GM21360 (cell line): ENCODE data around the gene CDH8.

Experiments
- ATAC-seq: cut with Tn5 transposase; IDR thresholded peaks from one replicate; pipeline ENCODE4 v1.9.1; 2021; ENCODE audit warnings: mild to moderate bottlenecking, moderate library complexity; ENCODE audit not compliant: unreplicated experiment

The CDH8 gene

DNA sequence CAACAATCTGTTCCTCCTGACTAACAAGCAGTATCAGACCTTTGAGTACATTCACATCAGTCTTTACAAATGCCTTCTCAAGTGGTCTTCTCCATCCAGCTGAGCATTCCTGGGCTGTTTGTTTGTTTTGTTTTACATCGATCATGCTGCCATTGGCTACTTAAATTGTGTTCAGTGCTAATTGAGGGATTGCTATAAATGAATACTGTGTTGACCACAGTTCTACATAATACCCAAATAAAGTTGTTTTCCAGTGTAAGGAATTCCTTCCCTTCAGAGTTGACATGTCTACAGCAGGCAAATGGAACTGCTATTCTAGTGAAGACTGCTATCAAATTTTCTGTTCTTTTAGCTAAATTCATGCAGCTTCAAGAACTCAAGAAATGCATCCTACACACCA, 3.2 kb downstream of the CDH8 start:
- ATAC-seq = no peak

DNA sequence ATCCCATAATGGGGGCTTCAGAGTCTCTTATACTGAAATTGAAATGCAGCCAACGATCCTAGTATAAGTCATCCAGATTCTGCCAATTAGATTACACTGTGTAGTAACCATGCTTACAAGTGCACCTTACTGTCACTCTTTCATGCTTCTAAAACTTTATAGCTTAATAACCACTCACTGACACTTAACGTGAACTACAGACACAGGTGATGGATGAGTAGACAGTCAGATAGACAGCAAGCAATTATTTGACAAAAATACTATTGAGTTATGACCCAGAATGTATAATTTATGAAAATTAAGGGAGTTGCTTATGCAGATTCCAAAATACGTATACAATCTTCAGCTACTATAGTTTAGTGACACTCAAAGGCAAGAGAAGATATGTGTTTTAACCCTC, 6.3 kb downstream of the CDH8 start:
- no peak for ATAC-seq

DNA sequence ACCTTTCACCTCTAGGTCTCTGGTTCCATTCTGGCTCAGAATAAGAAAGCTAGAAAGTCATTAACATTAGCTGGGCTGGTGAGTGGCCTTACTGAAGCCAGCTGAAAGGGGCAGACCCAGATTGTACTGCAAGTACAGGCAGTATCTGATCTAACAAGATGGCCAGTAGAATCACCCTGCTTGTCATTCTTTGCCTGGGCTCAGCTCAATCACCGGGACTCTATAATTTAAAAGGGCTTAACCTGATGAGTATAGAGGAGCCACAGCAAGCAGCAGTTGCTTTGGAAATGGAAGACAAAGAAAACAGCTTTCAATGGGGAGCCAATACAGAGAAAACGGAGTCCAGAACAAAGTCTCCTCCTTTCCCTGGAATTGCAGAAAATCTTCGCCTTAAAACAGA, 13.6 kb downstream of the CDH8 start:
- ATAC-seq = no peak

DNA sequence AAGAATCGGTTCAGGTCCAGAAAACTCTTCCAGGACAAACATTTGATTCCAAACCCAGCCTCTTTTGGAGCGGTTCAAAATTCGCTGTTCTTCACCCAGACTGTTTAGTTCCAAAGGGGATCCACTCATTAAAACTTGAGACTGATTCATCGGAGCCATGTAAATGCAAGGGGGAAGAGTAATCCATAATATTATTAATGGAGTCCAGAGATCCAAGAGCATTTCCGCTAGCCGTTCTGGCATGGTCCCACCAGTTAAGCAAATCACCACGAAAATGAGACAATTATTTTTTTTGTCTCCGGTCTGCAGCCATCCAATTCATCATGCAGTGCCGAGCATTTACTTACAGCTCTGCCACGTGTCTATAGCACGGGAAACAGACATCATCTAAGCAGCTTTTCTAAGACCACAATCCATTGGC, 15.1 kb downstream of the CDH8 start:
- no peak for ATAC-seq

DNA sequence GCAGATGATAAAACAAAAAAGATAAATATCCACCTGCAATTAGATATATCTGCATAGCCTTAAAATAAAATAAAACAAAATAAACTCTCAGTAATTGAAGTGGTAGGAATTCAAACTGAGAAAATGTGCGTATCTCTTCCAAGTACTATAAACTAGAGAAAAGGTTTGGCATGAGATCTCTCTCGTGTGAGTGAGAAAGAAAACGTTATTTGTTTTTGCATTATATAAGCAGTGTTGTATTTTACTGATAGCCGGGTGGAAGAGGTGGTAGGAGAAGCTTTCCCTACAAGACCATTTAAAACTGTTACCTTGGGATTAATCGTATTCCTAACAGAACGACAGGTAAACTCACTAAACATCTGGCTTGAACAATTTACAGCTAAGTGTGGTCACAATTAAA, 15.6 kb downstream of the CDH8 start:
- ATAC-seq = no peak

DNA sequence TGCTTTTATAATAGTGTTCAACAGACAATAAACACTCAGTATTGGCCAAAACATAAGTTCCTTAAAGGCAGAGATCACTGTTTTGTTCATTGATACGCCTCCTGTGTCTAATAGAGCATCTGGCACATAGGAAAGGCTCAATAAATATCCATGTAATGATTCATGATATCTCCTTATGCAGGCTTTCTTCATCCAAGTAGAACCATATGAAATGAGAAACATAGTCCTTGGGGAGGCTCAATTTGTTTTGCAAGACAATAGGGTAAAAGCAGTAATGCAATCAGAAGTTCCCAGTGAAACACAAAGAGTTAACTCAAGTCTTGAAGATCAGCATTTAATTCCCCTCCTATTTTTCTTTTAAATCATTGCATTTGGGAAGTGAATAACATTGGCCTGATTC, 16.4 kb downstream of the CDH8 start:
- no peak for ATAC-seq

DNA sequence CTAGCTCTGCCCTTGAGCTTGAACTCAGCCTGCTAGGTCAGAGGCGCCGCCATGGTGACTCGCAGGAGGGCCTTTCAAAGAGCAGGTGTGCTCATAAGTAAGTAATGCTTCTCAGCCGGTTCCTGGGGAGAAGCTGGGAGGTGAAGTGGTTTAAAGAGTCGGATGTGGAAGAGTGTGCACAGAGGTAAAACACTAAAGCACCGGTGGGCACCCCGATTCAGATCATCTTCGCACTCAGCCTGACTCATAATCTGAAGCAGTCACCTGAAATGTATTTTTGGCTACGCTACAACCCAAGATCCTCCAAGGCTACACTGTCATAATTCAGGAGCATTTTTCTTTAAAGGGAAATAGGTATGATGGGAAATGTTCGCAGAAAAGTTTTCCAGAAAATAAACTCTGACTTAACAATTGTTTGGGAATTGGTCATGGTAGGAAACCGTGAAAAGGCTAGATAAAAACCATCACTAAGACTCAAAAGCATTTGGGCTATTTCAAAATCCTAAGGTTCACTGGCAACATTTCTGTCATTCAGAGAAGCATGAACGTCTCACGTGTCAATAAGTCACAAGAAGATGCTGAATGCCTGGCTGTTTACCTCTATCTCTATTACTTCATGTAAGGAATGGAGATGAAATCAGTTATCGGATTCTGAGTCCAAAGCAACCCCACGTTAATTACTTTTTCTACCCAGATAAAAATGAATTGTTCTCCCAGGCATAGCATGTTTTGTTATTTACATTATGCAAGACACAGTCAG, 17.8 kb downstream of the CDH8 start:
- no peak for ATAC-seq

DNA sequence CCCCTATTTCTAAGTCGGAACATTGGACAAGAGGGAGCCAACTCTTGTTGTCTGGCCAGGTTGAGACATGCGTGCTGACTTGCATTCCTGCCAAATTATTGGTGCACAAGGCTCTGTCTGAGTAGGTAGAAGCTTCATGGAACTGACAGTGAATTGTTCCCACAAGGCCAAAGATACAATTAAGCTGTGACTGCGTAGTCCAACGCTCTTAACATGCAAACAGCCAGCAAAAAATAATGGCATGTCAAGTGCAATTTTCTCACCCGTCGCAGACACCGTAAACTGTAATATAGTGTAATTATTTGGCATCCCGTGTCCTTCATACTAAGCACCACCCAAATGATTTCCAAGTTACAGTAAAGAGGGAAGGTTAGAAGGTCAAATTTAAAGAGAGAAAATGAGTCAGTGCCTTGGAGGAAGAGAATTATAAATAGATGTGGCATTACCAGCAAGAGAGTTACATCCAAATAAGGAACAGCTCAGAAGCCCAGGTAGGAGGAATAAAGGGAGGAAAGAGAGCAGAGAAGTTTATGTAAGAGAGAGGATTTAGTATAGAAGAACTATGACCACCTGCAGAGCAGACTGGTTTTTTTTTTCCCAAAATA, 21.8 kb downstream of the CDH8 start:
- ATAC-seq = no peak

DNA sequence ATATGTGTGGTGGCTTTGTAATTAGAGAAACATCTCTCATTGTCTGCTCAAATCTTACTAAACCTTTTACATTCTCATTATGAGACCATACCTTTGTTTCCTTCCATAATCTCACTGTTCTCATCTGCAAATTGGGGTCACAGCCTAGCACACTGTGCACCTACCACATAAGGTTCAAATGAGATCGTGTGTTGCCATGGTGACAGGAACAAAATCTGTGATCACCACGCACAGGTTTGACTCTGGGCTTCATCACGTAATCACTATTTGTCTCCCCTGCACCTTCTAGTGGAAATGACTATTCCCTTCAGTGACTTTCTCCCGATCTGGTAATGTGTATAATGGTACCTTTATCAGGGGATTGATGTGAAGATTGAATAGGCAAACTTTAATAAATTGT, 26.1 kb downstream of the CDH8 start:
- no peak for ATAC-seq

DNA sequence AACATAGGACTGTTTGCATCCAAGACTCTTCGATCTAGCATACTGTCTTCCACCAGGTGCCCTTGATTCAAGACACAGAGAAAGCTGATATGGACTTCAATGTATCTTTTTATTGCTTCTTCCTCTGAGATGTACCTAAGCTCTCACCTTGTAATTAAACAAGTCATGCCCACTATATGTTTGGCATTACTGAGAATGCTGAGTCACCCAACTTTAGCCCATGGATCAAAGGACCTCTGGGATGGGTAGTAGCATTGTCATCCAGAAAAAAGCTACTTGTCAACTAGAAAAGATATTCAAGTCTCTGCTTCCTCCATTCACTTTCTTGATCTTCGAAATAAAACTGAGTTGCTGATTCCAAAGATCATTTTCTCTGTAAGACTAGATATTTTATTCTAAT, 37.8 kb downstream of the CDH8 start:
- ATAC-seq = no peak

DNA sequence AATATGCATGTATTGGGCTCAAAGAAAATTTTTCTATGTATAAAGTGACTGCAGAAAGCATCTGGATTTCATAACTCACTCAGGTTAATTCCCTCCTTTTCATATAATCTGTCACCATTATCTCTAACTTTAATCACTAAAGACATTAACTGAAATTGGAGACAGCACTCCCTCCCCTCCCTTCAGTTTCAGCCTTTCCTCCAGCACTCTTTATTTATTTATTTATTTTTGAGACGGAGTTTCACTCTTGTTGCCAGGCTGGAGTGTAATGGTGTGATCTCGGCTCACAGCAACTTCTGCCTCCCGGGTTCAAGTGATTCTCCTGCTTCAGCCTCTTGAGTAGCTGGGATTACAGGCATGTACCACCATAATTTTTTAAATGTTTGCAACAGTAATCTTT, 43.1 kb downstream of the CDH8 start:
- ATAC-seq = no peak

DNA sequence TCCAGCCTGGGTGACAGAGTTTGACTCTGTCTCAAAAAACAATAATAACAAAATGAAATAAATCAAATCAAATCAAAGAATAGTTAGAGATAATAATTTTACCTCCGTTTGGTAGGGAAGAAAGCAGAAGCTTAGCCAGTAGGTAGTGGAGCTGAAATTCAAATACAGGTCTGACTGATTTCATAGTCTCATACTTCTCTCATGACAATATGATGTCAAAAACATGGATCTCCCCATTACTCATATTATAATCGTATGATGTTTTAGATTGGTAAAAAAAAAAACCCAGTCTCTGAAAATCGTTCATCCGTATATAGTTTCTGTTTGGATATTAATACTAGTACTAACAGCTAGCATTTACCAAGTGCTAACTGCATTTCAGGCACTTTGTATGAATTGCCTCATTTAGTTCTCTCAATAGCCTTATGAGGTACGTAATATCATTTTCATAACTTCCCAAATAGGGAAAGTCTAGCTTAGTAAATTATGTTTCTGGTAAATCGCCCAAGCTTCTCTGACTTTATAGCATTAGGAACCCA, 48.7 kb downstream of the CDH8 start:
- ATAC-seq = no peak

DNA sequence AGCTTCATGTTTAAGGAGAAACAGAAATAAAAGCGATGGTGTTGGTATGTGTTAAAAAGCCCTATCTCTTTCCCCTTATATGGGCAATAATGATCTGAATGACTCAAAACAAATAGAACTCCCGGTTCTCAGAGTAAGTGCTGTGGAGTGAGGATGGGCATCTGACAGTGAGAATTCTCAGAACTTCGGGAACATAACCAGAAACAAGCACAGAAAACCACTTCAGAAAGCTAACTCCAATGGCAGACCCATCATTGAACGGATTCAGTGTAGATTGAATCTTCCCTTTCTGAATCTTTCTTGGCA, 67.2 kb downstream of the CDH8 start:
- no peak for ATAC-seq

DNA sequence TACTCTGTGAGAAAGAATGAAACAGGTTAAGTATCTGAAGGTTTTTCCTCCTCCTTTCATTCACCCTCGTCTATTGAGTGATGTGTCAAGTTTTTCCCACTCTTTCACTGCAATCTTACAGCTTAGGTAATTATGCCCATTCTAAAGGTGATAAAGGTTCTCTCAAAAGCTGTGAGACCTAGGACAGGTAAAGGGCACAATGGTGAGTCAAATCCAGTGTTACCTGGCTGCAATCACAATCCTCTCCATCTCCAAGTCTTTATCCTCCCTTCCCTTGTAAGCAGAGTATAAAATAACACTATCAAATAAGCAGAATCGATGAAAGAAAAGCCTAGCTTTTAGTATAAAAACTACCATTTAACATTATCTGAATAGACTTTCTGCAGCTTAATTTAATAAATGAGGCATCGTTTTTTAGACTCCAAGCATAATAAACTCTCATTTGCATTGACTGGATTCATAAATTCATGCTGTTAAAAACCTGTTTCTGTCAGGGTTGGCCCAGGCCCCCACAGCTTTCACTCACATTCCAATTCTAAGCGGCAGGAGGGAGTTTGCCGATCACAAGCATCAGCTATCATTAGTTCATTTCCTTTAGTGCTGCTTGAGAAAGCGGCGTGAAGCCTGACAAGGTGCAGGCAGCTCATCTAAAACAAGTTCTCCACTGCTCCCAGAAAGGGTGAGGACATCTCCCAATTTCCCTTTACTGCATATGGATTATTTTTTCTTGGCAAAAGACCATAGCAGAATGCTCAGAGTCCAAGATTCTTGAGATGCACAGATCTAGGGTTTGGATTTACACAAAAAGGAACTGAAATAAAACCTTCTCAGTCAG, 67.8 kb downstream of the CDH8 start:
- ATAC-seq = no peak

DNA sequence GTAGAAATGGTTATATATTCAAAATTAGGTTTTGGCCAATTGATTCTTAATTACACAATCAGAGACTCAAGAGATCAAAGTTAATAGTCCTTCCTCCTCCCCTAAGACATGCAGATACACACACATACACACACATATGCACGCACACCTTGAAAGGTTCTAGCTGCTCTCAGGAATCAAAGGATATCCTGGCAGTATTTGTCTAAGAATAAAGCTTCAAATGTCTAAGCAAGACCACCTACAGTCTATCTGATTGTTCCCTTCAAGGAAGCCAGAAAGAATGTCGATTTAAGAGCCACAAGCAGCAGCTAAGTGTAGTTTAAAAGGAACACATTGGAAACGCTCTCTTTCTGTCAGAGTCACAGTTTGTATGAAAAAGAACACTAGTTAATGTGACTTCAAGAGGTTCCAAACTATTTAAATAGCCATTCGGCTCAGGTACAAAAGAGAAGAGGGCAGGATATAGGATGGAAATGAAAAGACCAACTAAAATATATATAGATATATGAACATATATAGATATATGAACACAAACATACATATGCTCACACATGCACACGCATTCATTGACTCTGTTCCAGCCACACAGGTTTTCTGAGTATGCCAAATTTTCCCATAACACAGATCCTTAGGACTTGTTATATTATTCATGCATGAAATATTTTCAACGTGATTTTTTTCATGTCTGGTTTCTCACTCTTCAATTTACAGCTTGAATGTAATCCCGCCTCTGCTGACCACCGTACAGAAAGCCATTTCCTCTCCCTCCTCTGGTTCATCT, 79.0 kb downstream of the CDH8 start:
- no peak for ATAC-seq

DNA sequence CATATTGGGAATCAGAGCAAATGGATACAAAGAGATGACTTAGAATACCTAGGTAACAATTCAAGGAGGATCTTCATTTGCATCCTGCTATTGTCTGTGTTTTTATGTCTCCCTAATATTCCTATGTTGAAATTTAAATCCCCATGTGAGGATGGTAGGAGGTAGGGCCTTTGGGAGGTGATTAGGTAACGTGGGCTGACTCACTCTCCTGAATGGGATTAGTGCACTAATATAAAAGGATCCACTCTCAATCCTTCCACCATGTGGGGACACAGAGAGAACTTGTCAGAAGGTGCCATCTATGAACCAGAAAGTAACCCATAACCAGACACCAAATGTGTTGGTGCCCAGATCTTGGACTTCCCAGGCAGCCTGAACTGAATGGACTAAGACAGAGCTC, 83.4 kb downstream of the CDH8 start:
- ATAC-seq = no peak

DNA sequence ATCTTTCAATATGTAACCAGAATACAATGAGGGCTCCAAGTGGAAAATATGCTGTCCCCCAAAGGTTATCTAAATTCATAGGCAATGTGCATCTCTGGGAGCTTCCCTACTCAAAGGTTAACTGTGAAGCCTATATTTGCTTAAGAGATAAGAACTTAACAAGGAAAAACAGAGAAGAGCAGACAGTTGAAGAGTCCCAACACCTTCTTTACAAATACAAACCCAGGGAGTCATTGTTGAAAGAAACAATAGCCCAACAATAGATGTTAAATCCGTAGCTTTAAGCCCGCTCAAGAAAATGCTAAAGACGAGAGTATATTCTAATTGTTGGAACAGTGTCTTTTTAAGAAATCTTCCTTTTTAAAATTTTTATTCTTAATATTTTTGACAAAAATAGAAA, 87.8 kb downstream of the CDH8 start:
- ATAC-seq = no peak

DNA sequence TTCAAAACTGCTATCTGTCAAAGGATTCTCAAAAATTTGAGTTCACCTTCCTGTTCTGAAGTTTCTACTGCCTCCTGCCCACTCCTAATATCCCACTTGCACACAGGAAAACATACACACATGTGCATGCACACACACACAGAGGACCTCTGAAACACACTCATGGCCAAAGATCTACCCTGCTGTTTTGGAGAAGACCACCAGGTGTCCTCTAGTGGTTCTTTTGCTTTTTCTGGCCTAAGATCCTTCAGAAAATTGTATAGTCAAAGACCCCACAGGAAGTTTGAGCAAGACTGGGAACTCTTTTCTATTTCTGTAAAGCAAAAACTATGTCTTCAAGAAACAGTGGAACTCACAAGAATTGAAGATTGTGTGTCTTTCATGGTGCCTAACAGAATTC, 90.2 kb downstream of the CDH8 start:
- ATAC-seq = no peak

DNA sequence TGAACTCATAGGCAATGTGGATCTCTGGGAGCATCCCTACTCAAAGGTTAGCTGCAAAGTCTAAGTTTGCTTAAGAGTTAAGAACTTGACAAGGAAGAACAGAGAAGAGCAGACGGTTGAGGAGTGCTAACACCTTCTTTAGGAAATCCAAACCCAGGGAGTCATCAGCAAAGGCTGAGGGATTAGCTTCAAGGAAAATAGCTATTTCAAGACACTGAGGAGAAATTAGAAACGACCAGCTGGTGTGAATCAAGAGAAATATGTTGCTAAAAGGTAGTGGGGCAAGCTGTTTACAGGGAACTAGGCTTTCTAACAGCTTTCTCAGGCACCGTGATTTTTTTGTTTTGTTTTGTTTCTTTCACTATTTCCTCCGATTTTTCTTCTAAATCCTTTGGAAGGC, 90.7 kb downstream of the CDH8 start:
- no peak for ATAC-seq

DNA sequence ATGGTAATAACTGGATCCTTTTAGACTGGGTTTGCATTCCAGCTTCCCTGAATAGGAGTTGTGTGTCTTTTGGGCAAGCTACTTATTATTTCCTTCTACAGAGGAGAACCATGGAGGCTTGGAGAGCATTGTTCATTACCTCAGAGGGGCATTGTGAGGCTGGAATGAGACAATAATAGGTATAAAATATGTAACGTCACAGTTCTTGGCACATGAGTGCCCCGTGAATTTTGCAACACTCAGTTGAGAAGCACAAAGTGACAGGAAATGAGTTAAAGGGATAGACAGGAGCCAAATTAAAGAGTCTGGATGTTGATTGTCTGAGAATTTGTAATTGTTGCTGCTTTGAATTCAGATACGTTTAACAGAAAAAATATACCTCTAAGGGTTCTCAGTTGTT, 92.2 kb downstream of the CDH8 start:
- no peak for ATAC-seq

DNA sequence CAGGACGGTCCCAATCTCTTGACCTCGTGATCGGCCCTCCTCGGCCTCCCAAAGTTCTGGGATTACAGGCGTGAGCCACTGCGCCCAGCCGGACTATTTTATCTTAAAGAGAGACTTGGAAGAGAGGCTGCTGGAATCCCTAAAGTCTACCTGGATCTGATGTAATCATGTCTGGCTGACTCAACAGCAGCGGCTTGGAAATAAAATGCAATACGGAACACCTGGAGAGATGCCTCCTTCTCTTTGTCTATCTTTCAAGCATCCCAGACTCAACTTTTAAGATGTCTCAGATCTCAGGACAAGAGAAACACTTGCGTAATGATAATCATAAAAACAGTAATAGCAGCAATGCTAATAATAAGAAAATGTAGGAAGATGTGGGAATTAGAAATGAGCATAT, 95.6 kb downstream of the CDH8 start:
- ATAC-seq = no peak
